OCI-LY3 (cell line): ENCODE data around the gene PTCHD4.

Experiments
- EZH2phosphoT487 ChIP-seq: fragments of 200-600 bp; shearing (Covaris generic); IDR thresholded peaks from 2 replicates; pipeline ENCODE4 v1.6.1; 2018; ENCODE audit warnings: antibody characterized with exemption, mixed run types, low read depth
- TF ChIP-seq, protein P1 (sequence below): fragments of 200-600, 300-600 bp; sonication (generic); IDR thresholded peaks from 2 replicates; pipeline ENCODE4 v1.5.1; 2014; ENCODE audit warnings: antibody characterized with exemption, low read length, low read depth

DNA sequence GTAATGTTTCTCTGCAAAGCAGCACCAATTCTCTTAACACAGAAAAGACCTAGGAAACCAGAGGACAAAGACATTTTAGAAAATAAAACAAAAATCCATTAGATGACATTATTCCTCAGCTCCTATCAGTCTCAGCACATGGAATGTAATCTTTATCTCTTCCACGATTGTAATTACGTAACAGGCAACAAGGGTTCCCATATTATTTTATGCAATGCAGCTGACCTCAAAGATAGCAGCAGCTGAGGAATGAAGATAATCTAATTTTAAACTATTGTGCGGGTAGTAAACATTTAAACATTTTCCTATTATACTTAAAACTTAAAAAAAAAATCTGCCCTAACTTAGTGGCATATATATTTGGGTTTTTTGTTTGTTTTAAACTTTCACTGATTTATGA, 33.0 kb upstream of the PTCHD4 start:
- TF ChIP-seq, protein P1, sequence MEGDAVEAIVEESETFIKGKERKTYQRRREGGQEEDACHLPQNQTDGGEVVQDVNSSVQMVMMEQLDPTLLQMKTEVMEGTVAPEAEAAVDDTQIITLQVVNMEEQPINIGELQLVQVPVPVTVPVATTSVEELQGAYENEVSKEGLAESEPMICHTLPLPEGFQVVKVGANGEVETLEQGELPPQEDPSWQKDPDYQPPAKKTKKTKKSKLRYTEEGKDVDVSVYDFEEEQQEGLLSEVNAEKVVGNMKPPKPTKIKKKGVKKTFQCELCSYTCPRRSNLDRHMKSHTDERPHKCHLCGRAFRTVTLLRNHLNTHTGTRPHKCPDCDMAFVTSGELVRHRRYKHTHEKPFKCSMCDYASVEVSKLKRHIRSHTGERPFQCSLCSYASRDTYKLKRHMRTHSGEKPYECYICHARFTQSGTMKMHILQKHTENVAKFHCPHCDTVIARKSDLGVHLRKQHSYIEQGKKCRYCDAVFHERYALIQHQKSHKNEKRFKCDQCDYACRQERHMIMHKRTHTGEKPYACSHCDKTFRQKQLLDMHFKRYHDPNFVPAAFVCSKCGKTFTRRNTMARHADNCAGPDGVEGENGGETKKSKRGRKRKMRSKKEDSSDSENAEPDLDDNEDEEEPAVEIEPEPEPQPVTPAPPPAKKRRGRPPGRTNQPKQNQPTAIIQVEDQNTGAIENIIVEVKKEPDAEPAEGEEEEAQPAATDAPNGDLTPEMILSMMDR: no peak
- TF ChIP-seq EZH2phosphoT487: no peak
